Upper lobe of right lung (tissue), 1 donor: ENCODE data around the gene PLA2G4A. TPM values are rescaled to one million over a fixed set of nuclear protein-coding genes. Genes with fewer than 3 reads are reported as not detected.
A peak's percentile ranks its signal among the peaks of the same experiment; 100 is the strongest.

ENCODE experiments used
- ATAC-seq: fragments of 200-7000 bp; cut with Tn5 transposase; one replicate; pipeline ENCODE4 v1.9.1; 2020; ENCODE audit warnings: mild to moderate bottlenecking, moderate library complexity
- DNase-seq: peaks from one replicate; pipeline ENCODE4 v3.0.0-alpha.2; 2020
- H3K27ac ChIP-seq: fragments of 200-600 bp; one replicate; pipeline ENCODE4 v1.8.0; 2022
- H3K27me3 ChIP-seq: fragments of 200-600 bp; one replicate; pipeline ENCODE4 v1.8.0; 2022; ENCODE audit warnings: mild to moderate bottlenecking
- H3K36me3 ChIP-seq: fragments of 200-600 bp; one replicate; pipeline ENCODE4 v1.8.0; 2022
- H3K4me1 ChIP-seq: fragments of 200-600 bp; one replicate; pipeline ENCODE4 v1.8.0; 2022
- H3K4me3 ChIP-seq: fragments of 200-600 bp; one replicate; pipeline ENCODE4 v1.8.0; 2022; ENCODE audit warnings: mild to moderate bottlenecking
- H3K9me3 ChIP-seq: fragments of 200-600 bp; one replicate; pipeline ENCODE4 v1.8.0; 2022
- CTCF ChIP-seq: fragments of 200-600 bp; IDR thresholded peaks from one replicate; pipeline ENCODE4 v1.8.0; 2022; ENCODE audit warnings: antibody characterized with exemption
- intact Hi-C: fragments of 100-400 bp; cut with DNase I; formaldehyde crosslinking; loops from one replicate; pipeline ENCODE4 v1.11.0; 2022
- total RNA-seq: library from RNA; stranded (reverse); fragmentation: NEBNext Ultra II Directional; extraction: Animal tissue kit (Norgen Biotek cat#: 25700); gene quantifications from one replicate; pipeline ENCODE4 v1.2.1, GENCODE V29; 2021
- donor health status: DM: no; HTN: yes; CAD: no; lungs with severe emphysema.

Gene PLA2G4A
- total RNA-seq, 1 donor from 2014 or later = 10.7 TPM

DNA sequence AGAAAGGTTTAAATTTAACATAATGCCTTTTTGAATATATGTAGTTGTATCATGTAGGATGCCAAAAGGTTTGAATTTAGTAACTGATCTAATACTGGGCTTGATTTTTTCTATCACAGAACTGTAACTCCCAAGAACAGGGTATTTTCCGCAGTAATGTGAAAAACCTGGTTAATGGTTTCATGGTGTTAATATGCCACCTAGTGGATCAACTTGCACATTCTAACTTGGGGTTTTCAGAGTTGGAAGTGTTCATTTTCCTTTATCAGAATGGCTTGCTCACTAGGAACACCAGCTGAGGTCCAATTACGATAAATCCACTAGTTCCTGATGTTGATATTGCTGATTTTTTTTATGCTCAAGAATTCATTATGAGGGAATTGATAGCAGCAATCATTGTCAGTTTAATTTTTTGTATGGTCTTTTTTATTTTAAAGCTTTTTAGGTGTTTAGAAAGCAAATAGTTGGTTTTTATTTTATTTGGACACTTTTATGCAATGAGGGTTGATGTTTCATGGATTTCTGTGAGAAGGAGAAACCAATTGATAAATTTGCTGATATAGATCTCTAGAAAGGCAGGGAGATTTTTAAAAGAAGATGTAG is 157.2 kb downstream of the PLA2G4A start:
- no peaks in the 10 kb centered on the region for H3K27me3 ChIP-seq
- H3K4me3 ChIP-seq = no peak overlapping the region
- intact Hi-C loops = loop anchor here (10.0 kb wide), 1 partner anchor 501 kb away; no protein-coding TSS in a partner anchor
- H3K9me3 ChIP-seq = no peaks in the 10 kb centered on the region
- DNase-seq (no peak), ATAC-seq (peak; percentile 85)
- H3K4me1 ChIP-seq = peaks cover 3% of the 10 kb centered on the region
- H3K36me3 ChIP-seq = no peaks in the 10 kb centered on the region
- H3K27ac ChIP-seq = no peak overlapping the region
- TF ChIP-seq CTCF = peak; percentile 78

- no peak for ATAC-seq
- no peak for TF ChIP-seq CTCF
- Histone ChIP-seq H3K9me3 (no peaks in the 10 kb centered on the region), H3K27me3 (no peaks in the 10 kb centered on the region), H3K27ac (no peak overlapping the region), H3K4me1 (peaks cover 3% of the 10 kb centered on the region), H3K36me3 (no peaks in the 10 kb centered on the region), H3K4me3 (no peak overlapping the region)
- DNase-seq = no peak
- intact Hi-C loops = loop anchor here (10.0 kb wide), 1 partner anchor 502 kb away; no protein-coding TSS in a partner anchor
Measured at GRCh38 chr1:186987065-186987464, 158.3 kb downstream of the PLA2G4A start.

DNA sequence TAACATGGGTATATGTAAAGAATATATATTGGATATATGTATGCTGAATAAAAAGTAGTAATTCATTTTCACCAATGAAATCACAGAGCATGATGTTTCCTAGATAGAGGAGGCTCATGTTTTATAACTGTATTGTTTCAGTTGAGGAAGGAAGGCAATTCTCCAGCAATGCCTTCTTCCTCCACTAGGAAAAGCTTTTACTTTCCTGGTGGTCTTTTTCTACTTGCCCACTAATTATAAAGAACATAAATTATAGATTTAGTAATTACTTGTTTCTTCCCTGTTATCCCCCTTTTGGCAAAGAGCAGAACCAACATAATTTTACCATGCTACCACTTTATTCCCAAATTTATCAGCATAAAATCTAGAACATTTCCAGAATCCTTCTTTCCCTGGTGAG is 159.0 kb downstream of the PLA2G4A start:
- no peak overlapping the region for H3K4me3 ChIP-seq
- H3K27ac ChIP-seq = no peak overlapping the region
- intact Hi-C loops = loop anchor here (10.0 kb wide), 1 partner anchor 503 kb away; no protein-coding TSS in a partner anchor
- DNase-seq (no peak), ATAC-seq (no peak)
- H3K27me3 ChIP-seq = no peaks in the 10 kb centered on the region
- H3K36me3 ChIP-seq = no peaks in the 10 kb centered on the region
- no peaks in the 10 kb centered on the region for H3K9me3 ChIP-seq
- no peak for TF ChIP-seq CTCF
- peaks cover 3% of the 10 kb centered on the region for H3K4me1 ChIP-seq

- no peak for TF ChIP-seq CTCF
- no peaks in the 10 kb centered on the region for H3K9me3 ChIP-seq
- H3K36me3 ChIP-seq = no peaks in the 10 kb centered on the region
- no peak for ATAC-seq
- H3K4me1 ChIP-seq = no peaks in the 10 kb centered on the region
- intact Hi-C loops = no loop called here
- H3K27me3 ChIP-seq = no peaks in the 10 kb centered on the region
- DNase-seq = no peak
- H3K27ac ChIP-seq = no peak overlapping the region
- no peak overlapping the region for H3K4me3 ChIP-seq
Measured at GRCh38 chr1:186993996-186994395, 165.2 kb downstream of the PLA2G4A start.

GRCh38 chr1:186994897-186995296 is 166.1 kb downstream of the PLA2G4A start:
- intact Hi-C loops = no loop called here
- TF ChIP-seq CTCF = no peak
- Histone ChIP-seq H3K4me3 (no peak overlapping the region), H3K4me1 (no peaks in the 10 kb centered on the region), H3K36me3 (no peaks in the 10 kb centered on the region), H3K27me3 (no peaks in the 10 kb centered on the region), H3K27ac (no peak overlapping the region), H3K9me3 (no peaks in the 10 kb centered on the region)
- ATAC-seq = peak; percentile 64
- no peak for DNase-seq

DNA sequence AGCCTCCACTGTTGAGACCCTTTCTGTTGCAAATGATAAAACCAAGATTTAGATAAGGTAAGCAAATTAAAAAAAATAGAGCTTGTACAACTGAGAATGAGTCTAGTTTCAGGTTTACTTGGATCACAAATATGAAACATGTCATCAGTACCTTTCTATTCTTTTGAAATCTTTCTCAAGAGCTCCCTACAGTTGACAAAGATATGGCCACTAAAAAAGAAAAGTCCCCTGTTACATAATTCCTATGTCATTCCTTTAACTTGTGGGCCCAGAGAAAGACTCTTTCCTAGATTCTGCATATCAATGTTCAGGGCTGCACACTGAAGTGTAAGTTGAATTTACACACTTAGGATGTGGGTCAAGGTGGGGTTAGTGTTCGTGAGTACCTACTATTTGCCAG is 168.1 kb downstream of the PLA2G4A start:
- ATAC-seq = no peak
- Histone ChIP-seq H3K27ac (no peak overlapping the region), H3K9me3 (no peaks in the 10 kb centered on the region), H3K27me3 (no peaks in the 10 kb centered on the region), H3K4me1 (no peaks in the 10 kb centered on the region), H3K4me3 (no peak overlapping the region), H3K36me3 (no peaks in the 10 kb centered on the region)
- no peak for DNase-seq
- TF ChIP-seq CTCF = no peak
- intact Hi-C loops = no loop called here
